ENCODE results near the gene CMC2.

GRCh38 chr16:80969114-80969484 lies 37.6 kb downstream of the CMC2 start:
- TF ChIP-seq CTCF (IDR thresholded peaks at IDR 0.05) (no peak), POLR2AphosphoS5 (IDR thresholded peaks at IDR 0.05; ENCODE audit: low read depth, low read length) (no peak), SIN3A (IDR thresholded peaks at IDR 0.05; ENCODE audit: borderline replicate concordance, insufficient read depth, low read depth, low read length) (no peak), REST (IDR thresholded peaks at IDR 0.05; ENCODE audit: insufficient read depth in 1 of 2, low read depth in 2 of 2, low read length in 1 of 2) (no peak), TCF7L2 (IDR thresholded peaks at IDR 0.05; ENCODE audit: low read depth, low read length) (no peak)

Data from Panc1 (cell line).